ENCODE measurements around the gene NLRP3.

NLRP3 gene

GRCh38 chr1:247482747-247483146 lies 66.8 kb downstream of the NLRP3 start:
- no peak for ATAC-seq
- TF ChIP-seq RARB (CRISPR knock-in tag; IDR thresholded peaks at IDR 0.05) (no peak), CSRNP3 (CRISPR knock-in tag; IDR thresholded peaks at IDR 0.05) (no peak), SNAI2 (CRISPR knock-in tag; IDR thresholded peaks at IDR 0.05) (no peak), ZNF8 (CRISPR knock-in tag; IDR thresholded peaks at IDR 0.05) (no peak), ZFP30 (CRISPR knock-in tag; IDR thresholded peaks at IDR 0.05) (no peak), TSHZ2 (CRISPR knock-in tag; IDR thresholded peaks at IDR 0.05) (no peak), CREB5 (CRISPR knock-in tag; IDR thresholded peaks at IDR 0.05; ENCODE audit: low read depth) (no peak), ARNTL (CRISPR knock-in tag; IDR thresholded peaks at IDR 0.05; ENCODE audit: borderline replicate concordance, low read depth) (no peak), POU6F1 (CRISPR knock-in tag; IDR thresholded peaks at IDR 0.05; ENCODE audit: borderline replicate concordance, low read depth) (no peak), TOX (CRISPR knock-in tag; IDR thresholded peaks at IDR 0.05; ENCODE audit: borderline replicate concordance) (no peak), BACH2 (CRISPR knock-in tag; IDR thresholded peaks at IDR 0.05; ENCODE audit: borderline replicate concordance) (no peak), ISL1 (CRISPR knock-in tag; IDR thresholded peaks at IDR 0.05) (no peak), TCF4 (CRISPR knock-in tag; IDR thresholded peaks at IDR 0.05; ENCODE audit: borderline replicate concordance) (no peak), ZC3H10 (CRISPR knock-in tag; IDR thresholded peaks at IDR 0.05) (no peak), OSR1 (CRISPR knock-in tag; IDR thresholded peaks at IDR 0.05) (no peak)

- TF ChIP-seq TCF4 (CRISPR knock-in tag; IDR thresholded peaks at IDR 0.05; ENCODE audit: borderline replicate concordance) (no peak), ZFP3 (CRISPR knock-in tag; IDR thresholded peaks at IDR 0.05) (no peak)
- peak; percentile 96 for ATAC-seq
These were observed 71.1 kb downstream of the NLRP3 start for GRCh38 chr1:247487057-247487456.

GRCh38 chr1:247491328-247491727 lies 75.4 kb downstream of the NLRP3 start:
- TF ChIP-seq ZNF565 (CRISPR knock-in tag; conservative IDR thresholded peaks at IDR 0.05; ENCODE audit: low read depth) (no peak), CREB5 (CRISPR knock-in tag; IDR thresholded peaks at IDR 0.05; ENCODE audit: low read depth) (no peak), ESRRG (CRISPR knock-in tag; IDR thresholded peaks at IDR 0.05) (no peak), PPARA (CRISPR knock-in tag; IDR thresholded peaks at IDR 0.05; ENCODE audit: borderline replicate concordance) (no peak), GLIS3 (CRISPR knock-in tag; IDR thresholded peaks at IDR 0.05) (no peak), CSRNP3 (CRISPR knock-in tag; IDR thresholded peaks at IDR 0.05) (no peak), ZNF70 (CRISPR knock-in tag; IDR thresholded peaks at IDR 0.05) (no peak), TSHZ2 (CRISPR knock-in tag; IDR thresholded peaks at IDR 0.05) (no peak), OSR1 (CRISPR knock-in tag; IDR thresholded peaks at IDR 0.05) (no peak)
- ATAC-seq, result no peak

All from SK-N-SH treated with all-trans-retinoic acid at 6 μM for 48 hours (cell line).